ENCODE results near the gene PPP1R11. TPM values are rescaled to one million over a fixed set of nuclear protein-coding genes. Genes with fewer than 3 reads are reported as not detected.

PPP1R11 gene
- total and polyA plus RNA-seq, 3 experiments from 2014 or later = 67.1 to 122 (median 70.9) TPM

DNA sequence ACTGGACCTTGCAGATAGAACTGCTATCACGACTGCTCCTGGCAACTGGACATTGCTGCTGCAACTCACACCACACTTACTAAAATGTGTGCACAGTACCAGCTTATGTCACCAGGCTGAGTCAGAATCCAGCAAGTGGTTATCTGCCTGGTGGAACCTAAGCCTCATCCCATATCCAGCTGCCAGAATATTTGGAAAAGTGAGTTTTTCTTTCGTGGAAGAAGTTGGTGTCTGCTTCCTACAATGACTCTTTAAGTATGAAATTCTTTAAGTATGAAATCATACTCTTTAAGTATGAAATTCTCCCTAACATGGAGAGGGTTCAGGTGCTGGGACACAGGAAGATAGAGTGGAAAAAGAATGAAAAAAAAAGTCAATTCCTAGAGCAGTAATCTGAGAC is 22.4 kb upstream of the PPP1R11 start:
- ChIA-PET CTCF (no interaction called here), POLR2A (no interaction called here)
- Histone ChIP-seq H3K36me3 (ENCODE audit: insufficient read depth, low read length) (no peaks in the 10 kb centered on the region), H3K4me3 (ENCODE audit: low read length) (no peak overlapping the region), H3K4me1 (ENCODE audit: insufficient read depth, low read length) (no peaks in the 10 kb centered on the region), H3K27ac (ENCODE audit: low read depth, low read length) (no peak overlapping the region), H3K9me3 (ENCODE audit: low read length) (no peaks in the 10 kb centered on the region), H3K27me3 (ENCODE audit: insufficient read depth, low read length, poor library complexity, severe bottlenecking) (no peaks in the 10 kb centered on the region)
- Mint-ChIP-seq H3K27ac (no peak overlapping the region), H3K4me1 (peaks cover 0 to 9% (median 8%) of the 10 kb centered on the region in 3 donors), H3K9me3 (no peaks in the 10 kb centered on the region), H3K4me3 (no peak overlapping the region), H3K27me3 (no peaks in the 10 kb centered on the region), H3K36me3 (peaks cover 0 to 13% (median 11%) of the 10 kb centered on the region in 3 donors)
- no peak for DNase-seq

DNA sequence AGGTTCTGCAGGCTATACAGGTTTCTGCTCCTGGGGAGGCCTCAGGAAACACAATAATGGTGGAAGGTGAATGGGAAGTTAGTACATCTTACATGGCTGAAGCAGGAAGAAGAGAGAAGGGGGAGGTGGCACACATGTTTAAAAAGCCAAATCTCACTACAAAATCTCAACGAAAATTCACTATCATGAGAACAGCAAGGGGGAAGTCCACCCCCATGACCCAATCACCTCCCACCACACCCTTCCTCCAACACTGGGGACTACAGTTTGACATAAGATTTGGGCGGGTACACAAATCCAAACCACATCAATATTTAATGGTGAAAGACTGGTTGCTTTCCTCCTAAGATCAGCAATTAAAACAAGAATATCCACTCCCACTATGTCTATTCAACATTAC is 19.8 kb upstream of the PPP1R11 start:
- Histone ChIP-seq H3K4me3 (ENCODE audit: low read length) (no peak overlapping the region), H3K9me3 (ENCODE audit: low read length) (no peaks in the 10 kb centered on the region), H3K36me3 (ENCODE audit: insufficient read depth, low read length) (no peaks in the 10 kb centered on the region), H3K27me3 (ENCODE audit: insufficient read depth, low read length, poor library complexity, severe bottlenecking) (no peaks in the 10 kb centered on the region), H3K4me1 (ENCODE audit: insufficient read depth, low read length) (no peaks in the 10 kb centered on the region), H3K27ac (ENCODE audit: low read depth, low read length) (no peak overlapping the region)
- no peaks in the 10 kb centered on the region for H3K9me3 Mint-ChIP-seq
- peaks cover 0 to 15% (median 13%) of the 10 kb centered on the region in 3 donors for H3K36me3 Mint-ChIP-seq
- POLR2A ChIA-PET = no interaction called here
- DNase-seq = no peak
- CTCF ChIA-PET = no interaction called here
- H3K27me3 Mint-ChIP-seq = no peaks in the 10 kb centered on the region
- peaks cover 0 to 9% (median 8%) of the 10 kb centered on the region in 3 donors for H3K4me1 Mint-ChIP-seq
- no peak overlapping the region for H3K27ac Mint-ChIP-seq
- H3K4me3 Mint-ChIP-seq = no peak overlapping the region

DNA sequence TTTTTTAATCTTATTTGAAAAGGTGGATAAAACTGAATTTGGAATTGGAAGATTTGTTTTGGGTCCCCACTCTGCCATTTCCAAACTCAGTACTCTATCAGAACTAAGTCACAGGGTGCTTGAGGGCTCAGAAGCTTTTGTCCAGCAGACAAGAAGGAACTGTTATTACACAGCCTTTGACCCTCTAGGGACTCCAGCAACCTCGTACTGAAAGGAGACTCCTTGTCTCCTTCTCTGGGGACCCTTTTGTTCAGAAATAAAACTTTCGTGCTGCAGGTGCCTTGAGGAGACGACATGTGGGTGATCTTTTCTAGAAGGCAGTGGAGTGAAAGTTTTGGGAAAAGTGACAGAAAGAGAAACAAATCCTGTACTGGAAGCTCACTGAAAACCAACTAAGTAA is 13.3 kb upstream of the PPP1R11 start:
- no peaks in the 10 kb centered on the region for H3K27me3 ChIP-seq (ENCODE audit: insufficient read depth, low read length, poor library complexity, severe bottlenecking)
- H3K4me1 Mint-ChIP-seq = peaks cover 0 to 6% (median 4%) of the 10 kb centered on the region in 3 donors
- no peak overlapping the region for H3K4me3 ChIP-seq (ENCODE audit: low read length)
- no peak for DNase-seq
- ChIA-PET POLR2A (no interaction called here), CTCF (no interaction called here)
- no peaks in the 10 kb centered on the region for H3K4me1 ChIP-seq (ENCODE audit: insufficient read depth, low read length)
- no peaks in the 10 kb centered on the region for H3K9me3 ChIP-seq (ENCODE audit: low read length)
- H3K27ac ChIP-seq (ENCODE audit: low read depth, low read length) = no peak overlapping the region
- H3K36me3 ChIP-seq (ENCODE audit: insufficient read depth, low read length) = peaks cover 4% of the 10 kb centered on the region
- peaks cover 0 to 1% of the 10 kb centered on the region in 2 donors for H3K27me3 Mint-ChIP-seq
- peaks cover 0 to 50% (median 22%) of the 10 kb centered on the region in 3 donors for H3K36me3 Mint-ChIP-seq
- H3K27ac Mint-ChIP-seq = no peak overlapping the region
- H3K9me3 Mint-ChIP-seq = no peaks in the 10 kb centered on the region
- H3K4me3 Mint-ChIP-seq = no peak overlapping the region

DNA sequence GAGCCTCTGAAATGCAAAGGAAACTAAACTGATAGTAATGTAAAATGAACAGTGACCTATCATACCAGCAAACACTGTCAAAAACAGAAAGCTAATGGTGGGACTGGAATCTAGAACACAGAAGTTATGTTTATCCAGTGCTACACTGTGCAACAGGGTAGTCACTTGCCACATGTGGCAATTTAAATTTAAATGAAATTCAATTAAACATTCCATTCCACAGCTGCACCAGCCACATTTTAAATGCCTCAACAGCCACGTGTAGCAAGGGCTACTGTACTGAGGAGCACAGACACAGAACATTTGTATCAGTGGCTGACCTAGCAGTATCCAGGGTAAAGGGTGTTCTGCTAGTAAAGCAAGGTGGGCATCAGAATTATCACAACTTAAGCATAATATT is 11.5 kb upstream of the PPP1R11 start:
- Mint-ChIP-seq H3K36me3 (peaks cover 0 to 50% (median 22%) of the 10 kb centered on the region in 3 donors), H3K27me3 (peaks cover 0 to 1% of the 10 kb centered on the region in 2 donors), H3K9me3 (no peaks in the 10 kb centered on the region), H3K4me1 (peaks cover 13 to 18% (median 14%) of the 10 kb centered on the region in 3 donors), H3K4me3 (no peak overlapping the region), H3K27ac (no peak overlapping the region)
- Histone ChIP-seq H3K9me3 (ENCODE audit: low read length) (no peaks in the 10 kb centered on the region), H3K4me3 (ENCODE audit: low read length) (no peak overlapping the region), H3K36me3 (ENCODE audit: insufficient read depth, low read length) (peaks cover 4% of the 10 kb centered on the region), H3K27me3 (ENCODE audit: insufficient read depth, low read length, poor library complexity, severe bottlenecking) (no peaks in the 10 kb centered on the region), H3K4me1 (ENCODE audit: insufficient read depth, low read length) (peaks cover 9% of the 10 kb centered on the region), H3K27ac (ENCODE audit: low read depth, low read length) (no peak overlapping the region)
- CTCF ChIA-PET = no interaction called here
- DNase-seq = no peak
- POLR2A ChIA-PET = no interaction called here

DNA sequence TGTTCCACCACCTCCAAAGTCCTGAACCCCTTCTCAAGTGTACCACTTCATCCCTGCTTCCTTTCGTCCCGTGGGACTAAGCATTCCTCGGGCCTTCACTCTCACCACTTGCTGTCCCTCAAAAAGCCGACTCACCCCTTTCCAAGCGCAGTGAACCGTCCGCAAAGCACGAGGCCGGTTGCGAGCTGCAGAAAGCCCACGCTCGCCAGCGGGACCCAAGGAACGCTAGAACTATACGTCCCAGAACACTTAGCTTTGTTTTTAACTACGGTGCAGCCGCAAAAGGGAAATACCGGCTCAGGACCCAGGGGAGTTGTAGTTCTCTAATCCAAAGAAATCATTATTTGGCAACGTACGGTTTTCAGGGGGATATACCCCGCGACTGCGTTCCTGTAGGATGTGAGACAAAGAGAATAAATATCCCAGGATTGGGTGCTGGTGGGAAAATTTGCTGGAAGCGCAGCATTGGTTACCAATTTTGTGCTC is 6.3 kb upstream of the PPP1R11 start:
- Histone ChIP-seq H3K27me3 (ENCODE audit: insufficient read depth, low read length, poor library complexity, severe bottlenecking) (no peaks in the 10 kb centered on the region), H3K36me3 (ENCODE audit: insufficient read depth, low read length) (peaks cover 14% of the 10 kb centered on the region), H3K4me3 (ENCODE audit: low read length) (peak overlapping the region; percentile 82), H3K4me1 (ENCODE audit: insufficient read depth, low read length) (peaks cover 30% of the 10 kb centered on the region), H3K27ac (ENCODE audit: low read depth, low read length) (peak overlapping the region; percentile 97), H3K9me3 (ENCODE audit: low read length) (no peaks in the 10 kb centered on the region)
- H3K27me3 Mint-ChIP-seq = no peaks in the 10 kb centered on the region
- H3K9me3 Mint-ChIP-seq = no peaks in the 10 kb centered on the region
- H3K27ac Mint-ChIP-seq = peak overlapping the region; percentile 96 to 100 (median 99)
- H3K4me1 Mint-ChIP-seq = peaks cover 34 to 48% (median 47%) of the 10 kb centered on the region in 3 donors
- ChIA-PET POLR2A (interaction anchor here (1.0 to 1.2 kb wide), 3 partner anchors 11 to 154 kb away, joined by 3 to 5 read pairs (median 3); no protein-coding TSS in a partner anchor), CTCF (interaction anchor here (1.3 to 2.0 kb wide), 5 partner anchors 10 to 71 kb away, joined by 4 to 8 read pairs (median 5); no protein-coding TSS in a partner anchor)
- peak in 1 of 5 donors; percentile 58 for DNase-seq
- peaks cover 7 to 69% (median 13%) of the 10 kb centered on the region in 3 donors for H3K36me3 Mint-ChIP-seq
- peak overlapping the region; percentile 97 to 100 (median 98) for H3K4me3 Mint-ChIP-seq

DNA sequence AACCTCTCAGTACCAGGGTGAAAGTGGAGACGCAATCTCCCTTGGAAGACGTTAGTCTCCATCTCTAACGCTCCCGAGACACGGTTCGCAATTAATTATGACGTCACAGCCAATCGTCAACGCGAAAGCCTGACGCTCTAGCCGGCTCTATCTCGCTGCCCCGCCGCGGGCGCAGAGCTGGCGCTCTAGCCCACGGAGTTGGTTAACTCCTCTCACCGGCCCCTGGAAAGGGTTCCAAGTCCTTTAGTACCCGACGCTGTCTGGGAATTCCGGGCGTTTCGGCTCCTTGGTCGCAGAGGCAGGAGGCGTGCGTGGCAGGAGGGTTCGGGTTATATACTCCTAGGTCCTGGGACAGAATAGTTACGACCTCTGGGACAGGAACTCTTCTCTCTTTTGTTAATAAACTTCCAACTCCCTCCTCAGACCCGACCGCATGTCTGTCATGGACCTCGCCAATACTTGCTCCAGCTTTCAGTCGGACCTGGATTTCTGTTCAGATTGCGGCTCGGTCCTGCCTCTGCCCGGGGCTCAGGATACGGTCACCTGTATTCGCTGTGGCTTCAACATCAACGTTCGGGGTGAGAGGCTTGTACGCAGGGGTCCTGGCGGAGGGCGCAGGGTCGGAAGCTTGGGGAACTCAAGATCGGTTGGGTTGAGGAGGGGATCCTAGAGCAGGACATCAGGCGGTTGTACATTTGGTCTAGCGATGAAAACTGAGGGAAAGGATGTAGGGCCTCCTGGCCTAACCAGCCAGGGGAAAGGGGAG is 5.7 kb upstream of the PPP1R11 start, which contains the start of gene POLR1H:
Gene POLR1H, plus strand, starts transcription at position 174 of the 766 bp plus-strand sequence. Its CDS starts 260 bp downstream, at position 434.
- H3K27me3 ChIP-seq (ENCODE audit: insufficient read depth, low read length, poor library complexity, severe bottlenecking) = no peaks in the 10 kb centered on the region
- peaks cover 14% of the 10 kb centered on the region for H3K36me3 ChIP-seq (ENCODE audit: insufficient read depth, low read length)
- no peaks in the 10 kb centered on the region for H3K9me3 ChIP-seq (ENCODE audit: low read length)
- H3K9me3 Mint-ChIP-seq = no peaks in the 10 kb centered on the region
- ChIA-PET POLR2A (interaction anchor here (1.0 to 1.2 kb wide), 4 partner anchors 11 to 153 kb away, joined by 3 to 5 read pairs (median 3); partner anchors contain the start of gene RNF39), CTCF (interaction anchor here (1.3 to 2.0 kb wide), 5 partner anchors 10 to 48 kb away, joined by 3 to 8 read pairs (median 4); no protein-coding TSS in a partner anchor)
- peaks cover 40 to 55% (median 53%) of the 10 kb centered on the region in 3 donors for H3K4me1 Mint-ChIP-seq
- H3K36me3 Mint-ChIP-seq = peaks cover 7 to 64% (median 13%) of the 10 kb centered on the region in 3 donors
- no peaks in the 10 kb centered on the region for H3K27me3 Mint-ChIP-seq
- peak within 1 kb of the TSS; percentile 97 to 100 (median 98) for H3K4me3 Mint-ChIP-seq
- H3K27ac ChIP-seq (ENCODE audit: low read depth, low read length) = peak within 1 kb of the TSS; percentile 97
- DNase-seq = peak; percentile 73 to 92 (median 87)
- peak within 1 kb of the TSS; percentile 82 for H3K4me3 ChIP-seq (ENCODE audit: low read length)
- H3K4me1 ChIP-seq (ENCODE audit: insufficient read depth, low read length) = peaks cover 36% of the 10 kb centered on the region
- H3K27ac Mint-ChIP-seq = peak within 1 kb of the TSS; percentile 96 to 100 (median 99)

DNA sequence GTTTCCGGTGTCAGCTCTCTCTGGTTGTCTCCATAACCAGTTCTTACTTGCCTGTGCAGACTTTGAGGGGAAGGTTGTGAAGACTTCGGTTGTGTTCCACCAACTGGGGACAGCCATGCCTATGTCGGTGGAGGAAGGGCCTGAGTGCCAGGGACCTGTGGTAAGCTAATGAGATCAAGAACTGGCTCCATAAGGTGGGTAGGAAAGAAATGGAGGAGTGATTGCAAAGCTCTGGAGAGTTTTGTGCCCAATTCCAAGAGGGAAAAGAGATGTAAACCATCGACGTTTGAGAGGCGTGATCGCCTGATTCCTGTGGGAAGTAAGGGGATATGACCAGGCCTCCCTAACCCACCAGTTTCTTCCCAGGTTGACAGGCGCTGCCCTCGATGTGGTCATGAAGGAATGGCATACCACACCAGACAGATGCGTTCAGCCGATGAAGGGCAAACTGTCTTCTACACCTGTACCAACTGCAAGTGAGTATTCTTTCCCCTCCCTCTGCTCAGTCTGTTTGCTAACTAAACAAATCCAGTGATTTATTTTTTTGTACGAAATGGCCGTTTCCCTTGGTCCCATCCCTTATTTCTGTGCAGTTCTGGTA is 5.0 kb upstream of the PPP1R11 start:
- H3K4me1 Mint-ChIP-seq = peaks cover 45 to 62% (median 58%) of the 10 kb centered on the region in 3 donors
- peak overlapping the region; percentile 96 to 100 (median 99) for H3K27ac Mint-ChIP-seq
- no peaks in the 10 kb centered on the region for H3K27me3 Mint-ChIP-seq
- H3K36me3 ChIP-seq (ENCODE audit: insufficient read depth, low read length) = peaks cover 14% of the 10 kb centered on the region
- ChIA-PET POLR2A (interaction anchor here (1.0 kb wide), 1 partner anchor 14 kb away, joined by 3 read pairs; the partner anchor contains the start of gene RNF39), CTCF (interaction anchor here (1.3 to 1.6 kb wide), 2 partner anchors 9 to 12 kb away, joined by 3 to 5 read pairs; no protein-coding TSS in a partner anchor)
- peak in 4 of 5 donors; percentile 43 to 70 (median 48) for DNase-seq
- H3K9me3 Mint-ChIP-seq = no peaks in the 10 kb centered on the region
- H3K4me1 ChIP-seq (ENCODE audit: insufficient read depth, low read length) = peaks cover 38% of the 10 kb centered on the region
- peak overlapping the region; percentile 97 for H3K27ac ChIP-seq (ENCODE audit: low read depth, low read length)
- peak overlapping the region; percentile 82 for H3K4me3 ChIP-seq (ENCODE audit: low read length)
- H3K36me3 Mint-ChIP-seq = peaks cover 7 to 61% (median 12%) of the 10 kb centered on the region in 3 donors
- H3K4me3 Mint-ChIP-seq = peak overlapping the region; percentile 97 to 100 (median 98)
- H3K27me3 ChIP-seq (ENCODE audit: insufficient read depth, low read length, poor library complexity, severe bottlenecking) = no peaks in the 10 kb centered on the region
- H3K9me3 ChIP-seq (ENCODE audit: low read length) = no peaks in the 10 kb centered on the region

Measured in CD8-positive, alpha-beta memory T cell (primary cell).